Measurements from ENCODE around the gene SLC44A4.

The SLC44A4 gene

DNA sequence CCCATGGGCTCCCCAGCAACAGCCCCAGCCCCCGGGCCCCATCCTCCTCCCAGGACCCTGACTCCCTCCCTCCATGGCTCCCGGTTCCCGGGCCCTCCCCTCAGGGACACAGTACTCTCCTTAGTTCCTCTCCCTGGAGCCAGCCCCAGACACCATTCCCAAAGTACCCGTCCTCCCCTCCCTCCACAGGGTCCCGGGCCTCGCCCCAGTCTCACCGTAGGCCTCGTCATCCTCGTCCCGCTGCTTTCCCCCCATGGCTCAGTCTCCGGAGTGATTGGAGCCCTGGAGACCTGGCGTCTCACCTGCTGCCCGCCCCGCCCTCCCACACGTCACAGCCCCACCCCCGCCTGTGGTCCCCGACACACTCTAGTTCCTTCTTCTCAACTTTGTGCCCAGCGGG, at the start of gene SLC44A4:
TSS of gene SLC44A4 (minus strand) at position 272 of the 400 bp plus-strand sequence. CDS start at position 255, 17 bp downstream.
- H3K9me3 ChIP-seq (ENCODE audit: severe bottlenecking): no peaks in the 10 kb centered on the region
- H3K4me3 ChIP-seq (ENCODE audit: severe bottlenecking): no peak within 1 kb of the TSS
- no peaks in the 10 kb centered on the region for H3K27me3 ChIP-seq (ENCODE audit: insufficient read depth, poor library complexity, severe bottlenecking)
- ATAC-seq (ENCODE audit: low read depth) (peak; percentile 20; the same call in 2 of the 3 replicates), DNase-seq (ENCODE audit: low spot score) (peak; percentile 56)
- H3K36me3 ChIP-seq (ENCODE audit: low read depth): peaks cover 34% of the 10 kb centered on the region
- no peak within 1 kb of the TSS for H3K27ac ChIP-seq (ENCODE audit: poor library complexity, severe bottlenecking)
- no peaks in the 10 kb centered on the region for H3K4me1 ChIP-seq (ENCODE audit: insufficient read depth, poor library complexity, severe bottlenecking)
- TF ChIP-seq, protein P1, sequence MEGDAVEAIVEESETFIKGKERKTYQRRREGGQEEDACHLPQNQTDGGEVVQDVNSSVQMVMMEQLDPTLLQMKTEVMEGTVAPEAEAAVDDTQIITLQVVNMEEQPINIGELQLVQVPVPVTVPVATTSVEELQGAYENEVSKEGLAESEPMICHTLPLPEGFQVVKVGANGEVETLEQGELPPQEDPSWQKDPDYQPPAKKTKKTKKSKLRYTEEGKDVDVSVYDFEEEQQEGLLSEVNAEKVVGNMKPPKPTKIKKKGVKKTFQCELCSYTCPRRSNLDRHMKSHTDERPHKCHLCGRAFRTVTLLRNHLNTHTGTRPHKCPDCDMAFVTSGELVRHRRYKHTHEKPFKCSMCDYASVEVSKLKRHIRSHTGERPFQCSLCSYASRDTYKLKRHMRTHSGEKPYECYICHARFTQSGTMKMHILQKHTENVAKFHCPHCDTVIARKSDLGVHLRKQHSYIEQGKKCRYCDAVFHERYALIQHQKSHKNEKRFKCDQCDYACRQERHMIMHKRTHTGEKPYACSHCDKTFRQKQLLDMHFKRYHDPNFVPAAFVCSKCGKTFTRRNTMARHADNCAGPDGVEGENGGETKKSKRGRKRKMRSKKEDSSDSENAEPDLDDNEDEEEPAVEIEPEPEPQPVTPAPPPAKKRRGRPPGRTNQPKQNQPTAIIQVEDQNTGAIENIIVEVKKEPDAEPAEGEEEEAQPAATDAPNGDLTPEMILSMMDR (IDR thresholded peaks at IDR 0.05; ENCODE audit: poor library complexity, severe bottlenecking): no peak

GRCh38 chr6:31928672-31928939, 49.8 kb upstream of the SLC44A4 start:
- H3K36me3 ChIP-seq (ENCODE audit: low read depth): no peaks in the 10 kb centered on the region
- TF ChIP-seq, protein P1 (IDR thresholded peaks at IDR 0.05; ENCODE audit: poor library complexity, severe bottlenecking): no peak
- ATAC-seq (ENCODE audit: low read depth): no peak
- H3K4me3 ChIP-seq (ENCODE audit: severe bottlenecking): no peak overlapping the region
- no peak overlapping the region for H3K27ac ChIP-seq (ENCODE audit: poor library complexity, severe bottlenecking)
- no peak for DNase-seq (ENCODE audit: low spot score)
- peaks cover 1% of the 10 kb centered on the region for H3K9me3 ChIP-seq (ENCODE audit: severe bottlenecking)
- H3K4me1 ChIP-seq (ENCODE audit: insufficient read depth, poor library complexity, severe bottlenecking): no peaks in the 10 kb centered on the region
- H3K27me3 ChIP-seq (ENCODE audit: insufficient read depth, poor library complexity, severe bottlenecking): no peaks in the 10 kb centered on the region

GRCh38 chr6:31927863-31928671, 49.3 kb upstream of the SLC44A4 start:
- TF ChIP-seq, protein P1 (IDR thresholded peaks at IDR 0.05; ENCODE audit: poor library complexity, severe bottlenecking): no peak
- ATAC-seq (ENCODE audit: low read depth) (no peak), DNase-seq (ENCODE audit: low spot score) (no peak)
- Histone ChIP-seq H3K27me3 (ENCODE audit: insufficient read depth, poor library complexity, severe bottlenecking) (no peaks in the 10 kb centered on the region), H3K9me3 (ENCODE audit: severe bottlenecking) (peaks cover 1% of the 10 kb centered on the region), H3K4me1 (ENCODE audit: insufficient read depth, poor library complexity, severe bottlenecking) (no peaks in the 10 kb centered on the region), H3K27ac (ENCODE audit: poor library complexity, severe bottlenecking) (no peak overlapping the region), H3K36me3 (ENCODE audit: low read depth) (no peaks in the 10 kb centered on the region), H3K4me3 (ENCODE audit: severe bottlenecking) (no peak overlapping the region)

DNA sequence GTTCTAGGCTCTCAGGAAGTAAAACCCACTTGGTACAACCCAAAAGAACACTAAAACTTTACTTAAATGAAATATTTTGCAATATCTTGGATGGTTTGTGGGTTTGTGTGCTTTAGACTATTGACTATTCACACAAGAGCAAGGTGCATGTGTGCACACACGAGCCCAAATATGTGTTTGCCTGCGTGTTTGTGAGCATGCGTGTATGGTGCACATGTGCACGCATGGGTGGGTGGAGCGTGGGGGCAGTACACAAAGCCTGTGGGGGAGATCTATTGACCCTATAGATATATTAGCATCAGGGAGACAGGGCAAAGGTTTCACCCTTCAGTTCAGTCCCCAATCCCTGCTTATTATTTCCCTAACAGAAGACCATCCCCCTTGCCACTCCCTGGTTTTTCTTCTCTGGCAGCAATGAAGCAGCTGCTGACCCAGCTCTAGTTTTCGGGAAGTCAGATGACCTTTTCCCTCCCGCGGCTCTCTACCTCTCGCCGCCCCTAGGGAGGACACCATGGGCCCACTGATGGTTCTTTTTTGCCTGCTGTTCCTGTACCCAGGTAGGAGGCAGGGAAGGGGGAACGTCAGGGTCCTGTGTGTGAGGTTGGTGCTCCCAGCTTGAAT, 48.6 kb upstream of the SLC44A4 start, which contains the start of gene C2:
TSS of gene C2 (plus strand) at position 476 of the 621 bp plus-strand sequence. CDS start at position 512, 36 bp downstream.
- Histone ChIP-seq H3K4me1 (ENCODE audit: insufficient read depth, poor library complexity, severe bottlenecking) (no peaks in the 10 kb centered on the region), H3K4me3 (ENCODE audit: severe bottlenecking) (no peak within 1 kb of the TSS), H3K36me3 (ENCODE audit: low read depth) (no peaks in the 10 kb centered on the region), H3K27me3 (ENCODE audit: insufficient read depth, poor library complexity, severe bottlenecking) (no peaks in the 10 kb centered on the region), H3K9me3 (ENCODE audit: severe bottlenecking) (peaks cover 1% of the 10 kb centered on the region), H3K27ac (ENCODE audit: poor library complexity, severe bottlenecking) (no peak within 1 kb of the TSS)
- TF ChIP-seq, protein P1 (IDR thresholded peaks at IDR 0.05; ENCODE audit: poor library complexity, severe bottlenecking): no peak
- DNase-seq (ENCODE audit: low spot score) (no peak), ATAC-seq (ENCODE audit: low read depth) (no peak)

- Histone ChIP-seq H3K27me3 (ENCODE audit: insufficient read depth, poor library complexity, severe bottlenecking) (no peaks in the 10 kb centered on the region), H3K4me1 (ENCODE audit: insufficient read depth, poor library complexity, severe bottlenecking) (no peaks in the 10 kb centered on the region), H3K9me3 (ENCODE audit: severe bottlenecking) (no peaks in the 10 kb centered on the region), H3K27ac (ENCODE audit: poor library complexity, severe bottlenecking) (no peak overlapping the region), H3K4me3 (ENCODE audit: severe bottlenecking) (no peak overlapping the region), H3K36me3 (ENCODE audit: low read depth) (no peaks in the 10 kb centered on the region)
- TF ChIP-seq, protein P1 (IDR thresholded peaks at IDR 0.05; ENCODE audit: poor library complexity, severe bottlenecking): no peak
- DNase-seq (ENCODE audit: low spot score): no peak
- 0 out of 3 replicates have a peak, but pooled peaks have one; percentile 17 for ATAC-seq (ENCODE audit: low read depth)
Observed at GRCh38 chr6:31922942-31923341, 44.1 kb upstream of the SLC44A4 start.

Measured in RWPE2 (cell line).